GDM1 (cell line): ENCODE results near the gene KLHL29.

ENCODE experiments used
- DNase-seq: peaks from one replicate; lab custom pipeline; 2025; lab: John Stamatoyannopoulos, UW

KLHL29 gene

GRCh38 chr2:23593752-23594459 lies 208.9 kb downstream of the KLHL29 start:
- no peak for DNase-seq

GRCh38 chr2:23594460-23594825 lies 209.5 kb downstream of the KLHL29 start:
- DNase-seq = no peak

GRCh38 chr2:23595021-23595420 lies 210.0 kb downstream of the KLHL29 start:
- no peak for DNase-seq

GRCh38 chr2:23595601-23596251 lies 210.7 kb downstream of the KLHL29 start:
- no peak for DNase-seq

- no peak for DNase-seq
These were observed 211.4 kb downstream of the KLHL29 start for GRCh38 chr2:23596316-23596885.

GRCh38 chr2:23597687-23598086 lies 212.7 kb downstream of the KLHL29 start:
- DNase-seq = no peak

- DNase-seq = no peak
These were observed 214.0 kb downstream of the KLHL29 start for GRCh38 chr2:23599006-23599405.

GRCh38 chr2:23599667-23600066 lies 214.7 kb downstream of the KLHL29 start:
- DNase-seq = no peak

GRCh38 chr2:23600346-23600745 lies 215.4 kb downstream of the KLHL29 start:
- DNase-seq = no peak

GRCh38 chr2:23601301-23601965 lies 216.5 kb downstream of the KLHL29 start:
- DNase-seq = no peak

- DNase-seq = no peak
These were observed 217.1 kb downstream of the KLHL29 start for GRCh38 chr2:23602116-23602515.

GRCh38 chr2:23603156-23603555 lies 218.2 kb downstream of the KLHL29 start:
- no peak for DNase-seq

- DNase-seq = no peak
These were observed 218.6 kb downstream of the KLHL29 start for GRCh38 chr2:23603581-23603980.

GRCh38 chr2:23604731-23605130 lies 219.8 kb downstream of the KLHL29 start:
- no peak for DNase-seq

- DNase-seq = no peak
These were observed 220.3 kb downstream of the KLHL29 start for GRCh38 chr2:23605236-23605635.

- DNase-seq = no peak
These were observed 221.2 kb downstream of the KLHL29 start for GRCh38 chr2:23606196-23606595.

GRCh38 chr2:23606968-23607367 lies 222.0 kb downstream of the KLHL29 start:
- DNase-seq = no peak

GRCh38 chr2:23607925-23608324 lies 222.9 kb downstream of the KLHL29 start:
- DNase-seq = no peak

- DNase-seq = no peak
These were observed 224.3 kb downstream of the KLHL29 start for GRCh38 chr2:23609254-23609653.

GRCh38 chr2:23611839-23612238 lies 226.9 kb downstream of the KLHL29 start:
- no peak for DNase-seq

- DNase-seq = peak; percentile 64
These were observed 229.7 kb downstream of the KLHL29 start for GRCh38 chr2:23614701-23615100.

GRCh38 chr2:23615216-23616020 lies 230.4 kb downstream of the KLHL29 start:
- DNase-seq = no peak
